Right lobe of liver (tissue), 6 donors: ENCODE measurements around the gene CDH3. TPM values are rescaled to one million over a fixed set of nuclear protein-coding genes. Genes with fewer than 3 reads are reported as not detected.

ENCODE experiments used
- ATAC-seq, 4 donors: fragments of 200-7000 bp; cut with Tn5 transposase; one replicate each; pipeline ENCODE4 v1.9.1; 2020; ENCODE audit warnings: mild to moderate bottlenecking in 4 of 4, moderate library complexity in 4 of 4
- DNase-seq, 3 donors: peaks; one replicate each; pipeline ENCODE4 v3.0.0-alpha.2; 2020
- H3K27ac ChIP-seq, 3 donors: fragments of 200-600 bp; one replicate each; pipeline ENCODE4 v1.8.0; 2022
- H3K27me3 ChIP-seq, 2 donors: fragments of 200-600 bp; one replicate each; pipeline ENCODE4 v1.8.0; 2022
- H3K36me3 ChIP-seq, 4 donors: fragments of 200-600 bp; sonication (generic) in 1 of 4; one replicate each; pipeline versions ENCODE4 v1.5.1 to v1.8.0; 2017 to 2022; ENCODE audit warnings: control low read depth in 1 of 4
- H3K4me1 ChIP-seq, 4 donors: fragments of 200-600 bp; sonication (generic) in 1 of 4; one replicate each; pipeline versions ENCODE4 v1.5.1 to v1.8.0; 2017 to 2022; ENCODE audit warnings: control low read depth in 1 of 4
- H3K4me3 ChIP-seq, 3 donors: fragments of 200-600 bp; one replicate each; pipeline ENCODE4 v1.8.0; 2022
- H3K9me3 ChIP-seq, 4 donors: fragments of 200-600 bp; sonication (generic) in 1 of 4; one replicate each; pipeline versions ENCODE4 v1.5.1 to v1.8.0; 2017 to 2022; ENCODE audit warnings: control low read depth in 1 of 4
- CTCF ChIP-seq, 4 donors: fragments of 200-600 bp in 3 of 4; fragments of 450-650 bp in 1 of 4; IDR thresholded peaks; one replicate each; pipeline versions ENCODE4 v1.5.1 to v1.8.0; 2016 to 2022; ENCODE audit warnings: antibody characterized with exemption in 4 of 4, mild to moderate bottlenecking in 2 of 4
- POLR2A ChIP-seq: fragments of 450-650 bp; IDR thresholded peaks from one replicate; pipeline ENCODE4 v1.6.1; 2017; ENCODE audit warnings: antibody characterized with exemption, mild to moderate bottlenecking
- WGBS: methylation state at CpG from one replicate; pipeline ENCODE4 v1.1.6; 2018; ENCODE audit warnings: low coverage, low lambda C conversion rate; ENCODE audit not compliant: insufficient coverage; ENCODE audit errors: missing lambda C conversion rate; 5-methylcytosine and 5-hydroxymethylcytosine counted together
- intact Hi-C, 2 donors: fragments of 100-400 bp; cut with DNase I; formaldehyde crosslinking; loops; one replicate each; pipeline versions ENCODE4 v1.11.2 to v1.14.1; 2022
- total RNA-seq, 6 experiments: library from RNA; depleted of rRNA in 2 of 6; stranded (reverse); fragments of >200 nt in 2 of 6; fragmentation: NEBNext Ultra II Directional in 3 of 6; extraction: Animal tissue kit (Norgen Biotek cat#: 25700) in 3 of 6; gene quantifications; one replicate each; pipeline versions ENCODE4 v1.1.0 to v1.2.4, GENCODE V29; 2016 to 2023
- donor health status: DM: no; HTN: yes; CAD: no.
- donor health status: DM: no; HTN: no; CAD: no.
- donor health status: DM: no; HTN: no; CAD: no.
- donor health status: DM: no; HTN: yes; CAD: no.
- donor health status: DM: no; HTN: yes; CAD: no.

Gene CDH3
- total RNA-seq, 6 experiments from 2014 or later = 0.06 TPM; not detected in 5

- no peak for ATAC-seq
- no peaks in the 10 kb centered on the region for H3K9me3 ChIP-seq
- no peak for DNase-seq
- no peaks in the 10 kb centered on the region for H3K4me1 ChIP-seq
- no peaks in the 10 kb centered on the region for H3K27me3 ChIP-seq
- no peaks in the 10 kb centered on the region for H3K36me3 ChIP-seq
- no peak overlapping the region for H3K4me3 ChIP-seq
- no peak for TF ChIP-seq POLR2A
- no peak for TF ChIP-seq CTCF (IDR thresholded peaks at IDR 0.05)
- intact Hi-C loops = no loop called here
- H3K27ac ChIP-seq = no peak overlapping the region
- WGBS = 90% methylated on average over 4 of the region's 4 CpGs
Measured at GRCh38 chr16:68717684-68718083, 72.6 kb downstream of the CDH3 start.

GRCh38 chr16:68718590-68718989 lies 73.5 kb downstream of the CDH3 start:
- Histone ChIP-seq H3K27ac (no peak overlapping the region), H3K9me3 (no peaks in the 10 kb centered on the region), H3K27me3 (no peaks in the 10 kb centered on the region), H3K4me1 (no peaks in the 10 kb centered on the region), H3K4me3 (no peak overlapping the region), H3K36me3 (no peaks in the 10 kb centered on the region)
- WGBS = 86% methylated on average over 9 of the region's 9 CpGs
- TF ChIP-seq CTCF (IDR thresholded peaks at IDR 0.05) = no peak
- TF ChIP-seq POLR2A = no peak
- DNase-seq (no peak), ATAC-seq (no peak)
- intact Hi-C loops = no loop called here

- no peak overlapping the region for H3K4me3 ChIP-seq
- WGBS = 51% methylated on average over 2 of the region's 2 CpGs
- intact Hi-C loops = no loop called here
- H3K27me3 ChIP-seq = no peaks in the 10 kb centered on the region
- ATAC-seq (no peak), DNase-seq (no peak)
- H3K4me1 ChIP-seq = no peaks in the 10 kb centered on the region
- no peaks in the 10 kb centered on the region for H3K9me3 ChIP-seq
- H3K36me3 ChIP-seq = no peaks in the 10 kb centered on the region
- no peak for TF ChIP-seq POLR2A
- TF ChIP-seq CTCF (IDR thresholded peaks at IDR 0.05) = no peak
- no peak overlapping the region for H3K27ac ChIP-seq
Measured at GRCh38 chr16:68719993-68720489, 74.9 kb downstream of the CDH3 start.

- Histone ChIP-seq H3K27me3 (no peaks in the 10 kb centered on the region), H3K9me3 (no peaks in the 10 kb centered on the region), H3K27ac (no peak overlapping the region), H3K4me1 (no peaks in the 10 kb centered on the region), H3K4me3 (no peak overlapping the region), H3K36me3 (no peaks in the 10 kb centered on the region)
- WGBS = 74% methylated on average over 9 of the region's 12 CpGs
- intact Hi-C loops = no loop called here
- DNase-seq (no peak), ATAC-seq (no peak)
- no peak for TF ChIP-seq CTCF (IDR thresholded peaks at IDR 0.05)
- no peak for TF ChIP-seq POLR2A
Measured at GRCh38 chr16:68722119-68723024, 77.3 kb downstream of the CDH3 start.
